Smooth muscle cell (in vitro differentiated cells): Measurements from ENCODE around the gene MYH11. TPM values are rescaled to one million over a fixed set of nuclear protein-coding genes. Genes with fewer than 3 reads are reported as not detected.
"Not testable (repeated sequence)": the region's sequence is repeated elsewhere in the genome, so short reads cannot be mapped to it uniquely, and the experiment has no call there.

Experiments used
- DNase-seq: peaks from one replicate; lab custom pipeline; 2025; ENCODE audit not compliant: unreplicated experiment; lab: John Stamatoyannopoulos, UW
- H2AFZ ChIP-seq: fragments of 200-600 bp; sonication (generic); 2 replicates; pipeline ENCODE4 v1.6.0; 2016; ENCODE audit warnings: antibody characterized with exemption, low read depth, mild to moderate bottlenecking
- H3F3A ChIP-seq: fragments of 200-600 bp; sonication (generic); 2 replicates; pipeline ENCODE4 v1.6.0; 2017; ENCODE audit warnings: antibody characterized with exemption, low read depth
- H3K27ac ChIP-seq: fragments of 200-600 bp; sonication (generic); 2 replicates; pipeline ENCODE4 v1.5.1; 2016; ENCODE audit warnings: low read depth, mild to moderate bottlenecking
- H3K27me3 ChIP-seq: fragments of 200-600 bp; sonication (generic); 2 replicates; pipeline ENCODE4 v1.6.1; 2016; ENCODE audit warnings: low read depth, mild to moderate bottlenecking
- H3K36me3 ChIP-seq: fragments of 200-600 bp; sonication (generic); 2 replicates; pipeline ENCODE4 v1.5.1; 2016; ENCODE audit warnings: low read depth
- H3K4me1 ChIP-seq: fragments of 200-600 bp; sonication (generic); 2 replicates; pipeline ENCODE4 v1.5.1; 2016; ENCODE audit warnings: low read depth
- H3K4me2 ChIP-seq: fragments of 200-600 bp; sonication (generic); 2 replicates; pipeline ENCODE4 v1.6.0; 2016; ENCODE audit warnings: mild to moderate bottlenecking
- H3K4me3 ChIP-seq: fragments of 200-600 bp; sonication (generic); 2 replicates; pipeline ENCODE4 v1.5.1; 2016; ENCODE audit warnings: mild to moderate bottlenecking
- H3K79me2 ChIP-seq: fragments of 200-600 bp; sonication (generic); 2 replicates; pipeline ENCODE4 v1.6.0; 2016; ENCODE audit warnings: low read depth, mild to moderate bottlenecking
- H3K9ac ChIP-seq: fragments of 200-600 bp; sonication (generic); 2 replicates; pipeline ENCODE4 v1.6.0; 2016; ENCODE audit warnings: low read depth
- H3K9me3 ChIP-seq: fragments of 200-600 bp; sonication (generic); replicated peaks from 2 replicates; pipeline ENCODE4 v1.5.1; 2016; ENCODE audit warnings: low read depth
- H4K20me1 ChIP-seq: fragments of 200-600 bp; sonication (generic); 2 replicates; pipeline ENCODE4 v1.6.0; 2016; ENCODE audit warnings: low read depth
- WGBS: methylation state at CpG from one replicate; pipeline ENCODE4 v1.1.7; 2016; ENCODE audit warnings: low lambda C conversion rate; 5-methylcytosine and 5-hydroxymethylcytosine counted together
- polyA plus RNA-seq: library from polyadenylated mRNA; unstranded; fragments of >200 nt; fragmentation: Nextera tagmentation; extraction: Ambion mirVana; gene quantifications from 2 replicates; pipeline ENCODE4 v1.2.1, GENCODE V29; 2016
- total RNA-seq: library from RNA; depleted of rRNA; stranded (reverse); fragments of >200 nt; gene quantifications from 2 replicates; pipeline ENCODE4 v1.2.3, GENCODE V29; 2014
- TF ChIP-seq, protein P1 (sequence below): fragments of 200-600 bp; sonication (generic); IDR thresholded peaks from 2 replicates; pipeline ENCODE4 v1.5.1; 2017; ENCODE audit warnings: borderline replicate concordance, mild to moderate bottlenecking, antibody characterized with exemption; ENCODE audit not compliant: insufficient read depth, poor library complexity, severe bottlenecking

Gene MYH11
- total and polyA plus RNA-seq, 2 experiments from 2014 or later, result 0.58 TPM; not detected in 1

GRCh38 chr16:15694499-15694898, 162.3 kb downstream of the MYH11 start:
- no peak for DNase-seq
- Histone ChIP-seq H3K9me3 (no peaks in the 10 kb centered on the region), H3K4me3 (no peak overlapping the region), H3K27ac (no peak overlapping the region), H3K4me1 (no peaks in the 10 kb centered on the region), H2AFZ (no peak overlapping the region), H4K20me1 (no peaks in the 10 kb centered on the region), H3K36me3 (peaks cover 7% of the 10 kb centered on the region), H3K79me2 (no peaks in the 10 kb centered on the region), H3F3A (no peaks in the 10 kb centered on the region), H3K9ac (no peak overlapping the region), H3K4me2 (no peak overlapping the region), H3K27me3 (no peaks in the 10 kb centered on the region)
- TF ChIP-seq, protein P1, sequence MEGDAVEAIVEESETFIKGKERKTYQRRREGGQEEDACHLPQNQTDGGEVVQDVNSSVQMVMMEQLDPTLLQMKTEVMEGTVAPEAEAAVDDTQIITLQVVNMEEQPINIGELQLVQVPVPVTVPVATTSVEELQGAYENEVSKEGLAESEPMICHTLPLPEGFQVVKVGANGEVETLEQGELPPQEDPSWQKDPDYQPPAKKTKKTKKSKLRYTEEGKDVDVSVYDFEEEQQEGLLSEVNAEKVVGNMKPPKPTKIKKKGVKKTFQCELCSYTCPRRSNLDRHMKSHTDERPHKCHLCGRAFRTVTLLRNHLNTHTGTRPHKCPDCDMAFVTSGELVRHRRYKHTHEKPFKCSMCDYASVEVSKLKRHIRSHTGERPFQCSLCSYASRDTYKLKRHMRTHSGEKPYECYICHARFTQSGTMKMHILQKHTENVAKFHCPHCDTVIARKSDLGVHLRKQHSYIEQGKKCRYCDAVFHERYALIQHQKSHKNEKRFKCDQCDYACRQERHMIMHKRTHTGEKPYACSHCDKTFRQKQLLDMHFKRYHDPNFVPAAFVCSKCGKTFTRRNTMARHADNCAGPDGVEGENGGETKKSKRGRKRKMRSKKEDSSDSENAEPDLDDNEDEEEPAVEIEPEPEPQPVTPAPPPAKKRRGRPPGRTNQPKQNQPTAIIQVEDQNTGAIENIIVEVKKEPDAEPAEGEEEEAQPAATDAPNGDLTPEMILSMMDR, result no peak
- 98% methylated on average over 5 of the region's 5 CpGs for WGBS

- DNase-seq, H3K4me3 ChIP-seq, H3K9ac ChIP-seq, H3K4me2 ChIP-seq, H3K27ac ChIP-seq, H3K36me3 ChIP-seq, H3K27me3 ChIP-seq, H3K79me2 ChIP-seq, H3F3A ChIP-seq, H3K9me3 ChIP-seq, H3K4me1 ChIP-seq, H4K20me1 ChIP-seq, H2AFZ ChIP-seq: not testable (repeated sequence)
- 100% methylated on average over 1 of the region's 1 CpG for WGBS
Measured at GRCh38 chr16:15692508-15692907, 164.3 kb downstream of the MYH11 start.

GRCh38 chr16:15691046-15691445, 165.8 kb downstream of the MYH11 start:
- no peak overlapping the region for H3K9ac ChIP-seq
- H3K27ac ChIP-seq, result no peak overlapping the region
- H3K27me3 ChIP-seq, result no peaks in the 10 kb centered on the region
- no peaks in the 10 kb centered on the region for H3K4me1 ChIP-seq
- H3K79me2 ChIP-seq, result no peaks in the 10 kb centered on the region
- no peak for DNase-seq
- WGBS, result 98% methylated on average over 10 of the region's 10 CpGs
- no peaks in the 10 kb centered on the region for H3K36me3 ChIP-seq
- H3F3A ChIP-seq, result no peaks in the 10 kb centered on the region
- H3K4me3 ChIP-seq, result no peak overlapping the region
- H3K4me2 ChIP-seq, result no peak overlapping the region
- no peaks in the 10 kb centered on the region for H4K20me1 ChIP-seq
- no peaks in the 10 kb centered on the region for H3K9me3 ChIP-seq
- TF ChIP-seq, protein P1, result no peak
- H2AFZ ChIP-seq, result no peak overlapping the region

- H3K4me3 ChIP-seq, result no peak overlapping the region
- H3K79me2 ChIP-seq, result no peaks in the 10 kb centered on the region
- no peaks in the 10 kb centered on the region for H4K20me1 ChIP-seq
- no peak overlapping the region for H2AFZ ChIP-seq
- no peaks in the 10 kb centered on the region for H3K4me1 ChIP-seq
- H3K9ac ChIP-seq, result no peak overlapping the region
- H3K9me3 ChIP-seq, result no peaks in the 10 kb centered on the region
- no peaks in the 10 kb centered on the region for H3F3A ChIP-seq
- H3K36me3 ChIP-seq, result no peaks in the 10 kb centered on the region
- TF ChIP-seq, protein P1, result no peak
- H3K4me2 ChIP-seq, result no peak overlapping the region
- no peak for DNase-seq
- WGBS, result 79% methylated on average over 3 of the region's 3 CpGs
- no peak overlapping the region for H3K27ac ChIP-seq
- H3K27me3 ChIP-seq, result no peaks in the 10 kb centered on the region
Measured at GRCh38 chr16:15690296-15690695, 166.5 kb downstream of the MYH11 start.
